GM21717 (cell line): ENCODE data around the gene GPAT3.
"Not testable (repeated sequence)": the region's sequence is repeated elsewhere in the genome, so short reads cannot be mapped to it uniquely, and the experiment has no call there.

Experiments
- ATAC-seq: cut with Tn5 transposase; IDR thresholded peaks from one replicate; pipeline ENCODE4 v1.9.1; 2021; ENCODE audit warnings: mild to moderate bottlenecking, moderate library complexity; ENCODE audit not compliant: unreplicated experiment

The GPAT3 gene

DNA sequence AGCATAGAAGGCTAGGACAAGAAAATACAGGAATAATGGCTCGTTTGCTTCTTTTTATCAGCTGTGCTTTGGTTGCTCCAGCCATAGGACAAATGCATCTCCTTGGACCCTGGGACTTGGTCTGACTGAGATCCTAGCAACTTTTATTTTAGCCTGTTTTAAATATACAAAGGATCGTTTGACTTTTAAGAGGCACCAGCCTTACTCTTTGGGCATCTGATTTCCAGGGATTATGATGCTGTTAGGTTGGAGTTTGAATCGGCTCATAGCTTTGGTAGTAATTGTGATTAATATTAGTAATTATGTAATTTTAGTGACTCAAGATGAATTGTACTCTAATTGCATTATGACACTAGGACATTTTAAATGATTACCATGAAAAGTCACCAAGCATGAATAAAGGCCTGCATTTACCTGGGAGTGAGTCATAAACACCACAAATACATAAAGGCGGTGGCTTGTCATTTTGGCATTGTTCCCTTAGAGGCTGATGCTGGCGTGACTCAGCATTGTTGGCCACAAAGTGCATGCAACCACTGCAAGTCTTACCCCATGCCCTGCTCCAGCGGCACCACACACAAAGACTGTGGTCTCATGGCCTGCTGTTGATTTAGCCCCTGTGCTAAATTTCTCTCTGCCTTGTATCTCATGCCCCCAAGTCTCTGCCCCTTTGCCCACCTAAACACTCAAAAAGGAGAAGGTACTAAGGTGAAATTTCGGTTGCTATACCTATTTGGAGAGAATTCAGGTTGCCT, 12.4 kb downstream of the GPAT3 start:
- ATAC-seq: peak; percentile 94

DNA sequence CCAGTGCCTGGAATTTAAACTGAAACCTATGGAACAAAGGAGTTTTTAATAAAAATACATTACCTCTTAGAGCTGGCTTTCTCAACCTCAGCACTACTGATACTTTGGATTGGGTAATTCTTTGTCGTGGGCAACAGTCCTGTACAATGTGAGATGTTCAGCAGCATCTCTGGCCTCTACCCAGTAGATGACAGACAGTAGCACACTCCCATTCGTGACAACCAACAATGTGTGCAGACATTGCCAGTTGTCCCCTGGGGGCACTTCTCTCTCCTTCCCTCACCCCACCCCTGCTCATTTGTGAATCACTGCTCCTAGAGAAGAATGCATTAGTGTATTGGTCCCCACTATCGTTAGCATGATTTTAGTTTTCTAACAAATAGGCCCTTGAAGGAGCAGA, 16.2 kb downstream of the GPAT3 start:
- no peak for ATAC-seq

DNA sequence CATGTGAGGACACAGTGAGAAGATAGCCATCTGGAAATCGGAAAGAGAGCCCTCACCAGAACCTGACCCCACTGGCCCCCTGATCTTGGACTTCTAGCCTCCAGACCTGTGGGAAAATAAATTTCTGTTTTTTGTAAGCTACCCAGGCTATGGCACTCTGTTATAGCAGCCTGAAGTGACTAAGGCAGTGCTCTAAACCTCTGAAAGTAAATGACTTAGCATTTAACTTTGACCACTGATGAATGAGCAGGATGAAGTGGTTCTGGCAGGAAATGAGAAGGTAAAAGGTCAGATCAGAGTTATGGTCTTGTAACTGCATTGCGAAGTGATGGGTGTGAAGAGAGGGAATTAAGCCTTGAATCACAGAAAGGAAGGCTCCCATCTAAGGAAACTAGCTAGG, 17.0 kb downstream of the GPAT3 start:
- peak; percentile 42 for ATAC-seq

DNA sequence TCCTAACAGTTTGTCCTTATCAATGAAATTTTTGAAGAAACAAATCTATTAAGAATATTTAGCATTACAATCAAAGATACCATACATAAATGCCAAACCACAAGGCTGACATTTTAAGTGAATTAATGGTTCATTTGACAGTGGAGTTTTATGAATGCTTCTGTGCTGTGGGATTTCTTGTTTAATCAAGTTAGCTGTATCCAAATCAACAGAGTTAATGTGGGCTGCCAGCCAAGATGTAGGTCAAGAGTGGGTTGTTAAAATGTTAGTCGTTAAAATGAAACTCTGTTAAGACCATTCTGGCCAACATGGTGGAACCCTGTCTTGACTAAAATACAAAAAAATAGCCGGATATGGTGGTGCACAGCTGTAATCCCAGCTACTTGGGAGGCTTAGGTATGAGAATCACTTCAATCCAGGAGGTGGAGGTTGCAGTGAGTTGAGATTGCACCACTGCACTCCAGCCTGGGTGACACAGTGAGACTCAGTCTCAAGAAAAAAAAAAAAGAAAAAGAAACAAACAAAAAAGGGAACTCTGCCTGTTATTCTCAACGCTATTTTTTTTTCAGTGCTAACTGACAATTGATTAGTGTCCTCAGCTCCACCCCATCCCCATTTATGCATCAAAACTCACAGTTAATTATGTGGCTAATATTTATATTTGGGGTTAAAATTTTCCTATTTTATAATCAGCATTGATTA, 20.2 kb downstream of the GPAT3 start:
- no peak for ATAC-seq

DNA sequence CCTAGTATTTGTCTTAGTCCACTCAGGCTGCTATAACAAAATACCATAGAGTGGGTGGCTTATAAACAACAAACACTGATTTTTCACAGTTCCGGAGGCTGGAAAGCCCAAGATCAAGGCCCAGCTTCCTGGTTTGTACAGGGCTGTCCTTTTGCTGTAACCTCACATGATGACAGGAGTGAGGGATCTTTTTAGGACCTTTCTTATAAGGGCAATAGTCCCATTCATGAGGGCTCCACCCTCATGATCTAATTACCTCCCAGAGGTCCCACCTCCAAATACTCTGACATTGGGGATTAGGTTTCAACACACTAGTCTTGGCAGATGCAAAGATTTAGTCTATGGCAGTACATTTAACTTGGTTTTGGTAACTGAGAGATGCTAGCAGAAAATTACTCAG, 20.9 kb downstream of the GPAT3 start:
- no peak for ATAC-seq

DNA sequence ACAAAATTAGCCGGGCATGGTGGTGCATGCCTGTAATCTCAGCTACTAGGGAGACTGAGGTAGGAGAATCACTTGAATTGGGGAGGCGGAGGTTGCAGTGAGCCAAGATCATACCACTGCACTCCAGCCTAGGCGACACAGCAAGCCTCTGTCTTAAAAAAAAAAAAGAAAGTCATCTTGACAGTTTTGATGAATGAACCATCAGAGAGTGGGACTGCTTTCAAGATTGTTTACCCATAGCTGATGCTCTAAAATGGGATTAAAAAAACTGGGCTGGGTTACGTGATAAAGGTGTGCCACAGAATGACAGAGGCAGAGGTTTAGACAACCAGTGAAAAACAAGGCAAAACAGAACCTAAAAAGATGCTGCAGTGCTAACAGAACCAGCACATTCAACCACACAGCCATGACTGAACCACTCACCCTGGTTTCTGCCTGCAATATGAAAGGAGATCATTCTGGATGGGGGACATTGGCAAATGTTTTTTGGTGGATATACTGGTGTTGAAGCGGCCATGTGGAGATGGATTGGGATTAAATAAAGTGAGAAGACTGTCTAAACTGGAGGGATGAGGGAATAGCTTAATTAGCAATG, 22.2 kb downstream of the GPAT3 start:
- ATAC-seq: no peak

DNA sequence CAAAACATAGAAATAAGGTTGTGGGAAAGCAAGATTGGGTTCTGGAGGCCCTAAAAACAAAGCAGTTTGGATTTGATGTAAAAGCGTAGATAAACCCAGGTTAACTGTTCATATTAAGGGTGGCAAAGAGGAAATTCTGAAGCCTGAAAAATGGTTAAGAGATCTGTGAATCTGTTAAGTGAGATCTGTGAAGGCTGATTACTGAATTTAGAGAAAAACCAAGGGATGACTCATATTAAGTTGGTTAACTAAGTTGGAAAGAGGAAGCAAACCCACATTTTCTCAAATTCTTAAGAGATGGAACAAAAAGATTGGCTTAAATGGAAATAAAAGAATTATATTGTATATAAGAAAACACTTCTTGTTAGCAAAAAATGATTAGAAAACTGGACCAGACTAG, 22.8 kb downstream of the GPAT3 start:
- ATAC-seq: peak; percentile 46

DNA sequence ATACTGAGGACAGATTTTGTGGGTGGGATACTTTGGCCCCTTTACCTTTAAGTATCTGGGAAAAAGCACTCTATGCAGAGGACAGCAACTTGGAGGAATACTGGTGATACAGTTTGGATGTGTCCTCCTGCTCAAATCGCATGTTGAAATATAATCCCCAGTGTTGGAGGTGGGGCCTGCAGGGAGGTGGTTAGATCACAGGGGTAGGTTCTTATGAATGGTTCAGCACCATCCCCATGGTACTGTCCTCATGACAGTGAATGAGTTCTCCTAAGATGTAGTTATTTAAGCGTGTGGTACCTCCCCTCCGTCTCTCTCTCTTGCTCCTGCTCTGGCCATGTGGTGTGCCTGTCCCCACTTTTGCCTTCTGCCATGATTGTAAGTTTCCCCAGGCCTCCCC, 24.6 kb downstream of the GPAT3 start:
- no peak for ATAC-seq

DNA sequence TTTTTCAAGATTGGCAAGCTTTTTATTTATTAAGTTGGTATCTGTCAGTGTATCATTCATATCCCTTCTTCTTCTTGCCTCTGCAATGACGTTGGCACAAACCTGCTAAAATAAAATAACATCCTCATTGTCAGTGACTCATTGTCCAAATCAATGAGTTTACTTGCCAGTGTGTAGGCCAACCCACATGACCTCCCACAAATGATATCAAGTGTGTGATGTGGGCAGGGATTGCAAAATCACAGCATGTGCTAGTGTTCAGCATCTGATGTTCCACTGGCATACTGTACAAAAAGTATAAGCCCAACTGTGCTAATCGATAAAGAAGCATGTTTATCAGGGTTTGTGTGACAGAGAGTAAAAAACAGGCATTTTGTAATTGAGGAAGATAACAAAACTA, 25.5 kb downstream of the GPAT3 start:
- no peak for ATAC-seq

DNA sequence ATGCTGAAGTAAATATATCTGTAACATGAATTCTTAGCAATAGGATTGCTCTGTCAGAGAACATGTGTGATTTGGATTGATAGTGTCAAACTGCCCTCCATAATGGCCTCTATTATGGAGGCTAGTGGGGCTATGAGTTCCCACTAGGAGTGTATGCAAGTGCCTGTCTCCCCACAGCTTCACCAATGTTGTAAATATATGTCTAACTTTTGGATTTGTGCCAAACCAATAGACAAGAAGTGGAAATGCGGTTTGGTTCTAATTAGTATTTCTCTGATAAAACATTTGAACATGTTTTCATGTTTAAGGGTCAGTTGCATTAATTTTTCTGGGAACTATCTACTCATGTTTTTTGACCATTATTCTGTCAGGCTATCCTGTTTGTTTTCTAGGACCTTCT, 28.1 kb downstream of the GPAT3 start:
- ATAC-seq: no peak

DNA sequence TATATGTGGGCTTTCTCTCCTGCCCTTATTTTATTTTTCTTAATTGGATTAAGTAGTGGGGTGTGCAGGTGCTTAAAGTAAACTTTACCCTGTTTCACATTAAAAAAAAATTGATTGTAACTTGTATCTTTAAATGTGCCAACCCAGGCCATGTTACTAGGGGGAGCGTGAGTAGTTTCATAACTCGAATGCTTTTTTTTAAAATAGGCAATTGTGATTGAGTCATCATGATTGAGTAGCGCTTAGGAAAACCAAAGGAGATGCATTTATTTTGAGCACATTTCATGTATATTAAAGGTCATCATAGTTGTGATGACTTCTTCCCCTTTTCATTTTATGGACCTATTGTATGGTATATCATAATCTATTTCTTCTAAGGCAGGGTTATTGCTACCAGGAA, 32.2 kb downstream of the GPAT3 start:
- ATAC-seq: no peak

DNA sequence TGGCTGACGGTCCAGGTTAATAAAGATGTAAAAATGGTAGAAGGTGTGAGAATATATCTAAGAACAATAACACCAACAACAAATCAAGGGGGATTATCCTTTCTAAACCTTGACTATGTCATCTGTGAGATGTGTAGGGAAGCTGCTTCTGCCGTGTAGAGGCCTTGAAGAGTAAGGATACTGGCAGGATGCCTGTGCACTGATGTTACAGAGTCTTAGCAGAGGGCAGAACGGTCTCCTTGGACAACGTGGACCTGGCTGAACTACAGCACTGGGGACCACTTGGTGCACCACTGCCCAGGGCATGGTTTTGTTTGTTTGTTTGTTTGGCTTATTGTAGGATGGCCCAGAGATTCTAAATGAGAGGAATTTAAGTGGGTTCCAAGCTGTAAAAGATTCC, 33.5 kb downstream of the GPAT3 start:
- ATAC-seq: no peak

DNA sequence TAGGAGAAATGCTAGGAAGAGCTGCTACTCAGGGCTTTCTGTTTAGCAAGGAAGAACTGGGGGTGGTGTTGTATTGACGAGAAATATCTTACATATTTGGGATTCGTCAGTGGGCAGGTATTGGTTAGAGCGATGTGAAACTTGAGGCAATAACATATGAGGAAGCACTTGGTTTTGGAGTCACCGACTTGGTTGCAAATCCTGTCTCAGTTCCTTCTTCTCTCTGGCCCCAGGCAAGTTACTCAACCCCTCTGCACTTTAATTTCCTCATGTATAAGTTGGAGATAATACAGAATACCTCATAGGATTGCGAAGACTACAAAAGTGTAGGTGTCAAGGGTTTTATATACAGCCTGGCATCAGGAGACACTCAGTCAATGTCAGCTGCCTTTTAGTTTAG, 34.1 kb downstream of the GPAT3 start:
- ATAC-seq: peak; percentile 94

DNA sequence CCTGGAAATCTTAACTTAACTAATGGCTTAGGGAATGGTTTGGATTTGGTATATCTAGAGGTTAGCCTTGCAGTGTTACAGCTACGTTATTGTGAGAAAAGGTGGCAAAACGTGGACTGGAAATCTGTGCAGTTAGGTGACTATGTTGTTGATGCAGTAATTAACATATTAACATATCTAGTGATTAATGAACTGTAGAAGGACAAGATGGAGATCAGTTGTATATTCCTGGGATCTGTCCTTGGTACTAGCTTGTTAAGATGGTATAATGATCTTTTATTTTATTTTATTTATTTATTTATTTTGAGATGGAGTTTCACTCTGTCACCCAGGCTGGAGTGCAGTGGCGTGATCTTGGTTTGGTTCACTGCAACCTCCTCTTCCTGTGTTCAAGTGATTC, 36.9 kb downstream of the GPAT3 start:
- no peak for ATAC-seq

DNA sequence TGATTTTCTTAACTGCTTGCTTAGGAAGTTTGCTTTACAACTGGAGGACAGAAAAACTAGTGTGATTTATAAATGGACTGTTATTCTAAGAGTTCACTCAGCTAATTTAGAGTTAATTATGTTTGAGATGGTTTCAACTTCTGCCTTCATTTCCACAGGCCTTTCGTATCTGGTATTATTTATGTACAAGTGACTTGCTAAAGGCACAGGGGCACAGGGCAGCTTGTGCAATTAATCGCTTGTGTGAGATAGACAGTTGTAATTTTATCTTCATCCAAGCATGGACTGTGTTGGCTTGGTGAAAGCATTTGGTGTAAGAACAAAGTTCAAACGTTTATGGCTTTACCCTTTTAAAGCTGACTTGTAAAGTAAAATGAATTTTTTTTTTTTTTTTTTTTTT, 38.3 kb downstream of the GPAT3 start:
- ATAC-seq: no peak

DNA sequence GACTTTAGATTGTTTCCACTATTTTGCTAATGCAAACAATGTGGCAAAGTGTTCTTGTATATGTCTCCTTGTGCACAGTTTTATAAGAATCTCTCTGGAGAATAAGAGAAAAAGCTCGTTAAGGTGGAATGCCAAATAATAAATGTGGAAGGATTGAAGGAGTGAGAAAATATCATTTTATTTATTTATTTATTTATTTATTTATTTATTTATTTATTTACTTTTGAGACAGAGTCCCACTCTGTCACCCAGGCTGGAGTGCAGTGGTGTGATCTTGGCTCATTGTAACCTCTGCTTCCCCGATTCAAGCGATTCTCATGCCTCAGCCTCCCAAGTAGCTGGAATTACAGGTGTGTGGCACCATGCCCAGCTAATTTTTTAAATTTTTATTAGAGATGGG, 40.3 kb downstream of the GPAT3 start:
- not testable (repeated sequence) for ATAC-seq

DNA sequence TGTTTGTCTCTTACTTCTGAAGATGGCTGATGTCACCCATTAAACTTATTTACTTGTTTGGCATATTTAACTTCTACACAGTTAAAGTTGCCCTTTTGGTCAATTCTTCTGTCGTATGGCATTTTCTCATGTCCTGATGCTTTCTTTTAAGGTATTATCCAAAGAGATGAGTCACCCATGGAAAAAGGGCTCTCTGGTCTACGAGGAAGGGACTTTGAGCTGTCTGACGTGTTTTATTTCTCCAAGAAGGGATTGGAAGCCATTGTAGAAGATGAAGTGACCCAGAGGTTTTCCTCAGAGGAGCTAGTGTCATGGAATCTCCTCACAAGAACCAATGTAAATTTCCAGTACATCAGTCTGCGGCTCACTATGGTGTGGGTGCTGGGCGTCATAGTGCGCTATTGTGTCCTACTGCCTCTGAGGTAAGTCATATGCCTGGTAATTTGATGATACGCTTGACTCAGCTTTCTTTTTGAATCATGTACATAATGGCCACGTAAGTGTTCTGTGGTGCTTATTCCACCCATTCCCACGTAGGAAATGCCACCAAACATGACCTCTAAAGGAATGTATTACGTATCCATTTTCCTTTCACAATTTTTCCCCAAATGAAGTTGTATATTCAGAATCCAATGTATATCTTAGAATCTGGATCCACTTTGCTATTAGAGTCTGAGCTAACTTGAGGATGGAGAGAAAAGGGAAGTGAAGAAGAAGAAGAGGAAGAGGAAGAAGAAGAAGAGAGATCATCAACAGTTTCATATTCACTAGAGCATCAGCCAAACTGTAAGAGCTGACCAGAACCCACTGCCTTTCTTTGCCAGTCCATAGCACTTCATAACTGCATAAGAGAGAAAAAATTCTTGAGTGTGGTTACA, 45.7 kb downstream of the GPAT3 start:
- ATAC-seq: peak; percentile 86

DNA sequence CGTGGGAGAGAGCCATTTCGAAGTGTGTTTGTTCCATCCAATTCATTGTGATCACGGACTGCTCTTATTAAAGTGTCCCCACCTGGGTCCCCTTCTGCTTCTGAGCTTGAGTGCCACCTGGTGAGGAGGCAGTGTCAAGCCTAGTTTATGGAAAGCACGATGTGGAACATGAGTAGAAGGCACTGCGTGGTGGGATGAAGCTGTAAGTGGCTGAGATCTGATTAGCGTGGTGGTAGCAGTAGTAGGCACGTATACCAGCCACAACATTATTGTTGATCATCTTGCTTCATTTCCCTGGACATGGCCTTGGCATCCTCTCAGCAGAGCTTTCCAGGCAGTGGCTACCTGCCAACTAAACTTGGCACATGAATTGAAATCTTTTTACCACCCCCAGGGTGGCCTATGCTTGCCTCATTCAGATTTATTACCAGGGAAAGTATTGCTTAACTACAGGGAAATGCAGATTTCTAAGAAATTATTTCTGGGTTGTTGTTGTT, 46.4 kb downstream of the GPAT3 start:
- ATAC-seq: peak; percentile 84

DNA sequence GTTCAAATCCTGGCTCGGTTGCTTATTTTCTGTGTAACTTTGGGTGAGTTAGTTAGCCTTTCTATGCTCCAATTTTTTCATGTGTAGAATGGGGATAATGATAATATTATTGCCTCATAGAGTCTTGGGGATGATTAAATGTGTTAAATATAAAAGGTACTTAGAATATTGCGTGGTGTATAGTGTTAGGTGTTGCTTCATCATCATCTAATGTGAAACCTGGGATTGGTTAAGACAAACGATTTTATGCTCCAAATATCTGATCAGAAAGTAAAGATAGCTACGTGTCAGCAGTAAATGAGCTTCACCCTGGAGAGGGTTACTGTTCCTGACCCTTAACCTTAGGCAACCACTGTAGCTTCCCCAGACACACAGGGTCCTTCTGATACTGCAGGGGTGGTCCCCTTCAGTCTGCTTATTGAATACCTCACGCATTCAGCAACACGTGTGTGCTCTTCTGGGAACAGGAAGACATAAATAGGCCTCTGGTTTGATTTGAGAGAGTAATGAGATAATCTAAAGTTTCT, 50.1 kb downstream of the GPAT3 start:
- no peak for ATAC-seq

DNA sequence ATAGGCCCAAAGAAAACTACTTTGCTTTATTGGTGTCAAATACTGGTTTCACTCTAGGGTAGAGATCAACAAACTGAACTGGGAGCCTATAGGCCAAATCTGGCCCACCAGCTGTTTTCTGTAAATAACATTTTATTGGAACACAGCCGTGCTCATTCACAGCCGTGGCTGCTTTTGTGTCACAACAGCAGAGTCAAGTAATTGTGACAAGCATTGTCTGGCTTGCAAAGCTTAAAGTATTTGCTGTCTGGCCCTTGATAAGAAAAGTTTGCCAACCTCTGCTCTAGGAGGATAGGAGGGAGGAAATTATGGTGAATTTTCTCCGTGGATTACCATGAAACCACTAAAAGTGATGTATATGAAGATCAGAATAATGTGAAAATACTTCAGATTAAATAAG, 53.4 kb downstream of the GPAT3 start:
- no peak for ATAC-seq

DNA sequence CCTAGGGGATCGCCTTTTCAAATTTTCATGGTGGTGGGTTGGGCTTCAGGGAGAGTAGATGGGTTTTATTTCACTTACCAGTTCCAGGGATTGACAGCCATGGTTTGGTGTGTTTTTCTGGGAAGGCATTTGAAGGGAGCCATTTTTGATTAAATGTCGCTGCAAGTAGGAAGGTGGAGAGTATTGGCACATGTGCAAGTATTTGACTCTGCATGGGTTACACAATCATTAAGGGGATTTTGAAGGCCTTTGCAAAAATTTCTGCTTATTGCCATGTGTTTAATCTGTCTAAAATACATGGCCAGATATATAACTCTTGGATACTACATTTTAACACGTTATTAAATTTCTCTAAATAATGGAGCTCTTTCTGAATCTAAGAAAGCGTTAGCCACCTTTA, 55.1 kb downstream of the GPAT3 start:
- ATAC-seq: no peak
